ENCODE measurements around the gene ZSCAN22.

- no peak for TF ChIP-seq CTCF (IDR thresholded peaks at IDR 0.05)
- TF ChIP-seq NR1H2 (CRISPR knock-in tag; IDR thresholded peaks at IDR 0.05): no peak
- TF ChIP-seq ZNF416 (CRISPR knock-in tag; IDR thresholded peaks at IDR 0.05): no peak
- TF ChIP-seq MLX (CRISPR knock-in tag; IDR thresholded peaks at IDR 0.05): no peak
- no peak for TF ChIP-seq KAT7 (CRISPR knock-in tag; IDR thresholded peaks at IDR 0.05; ENCODE audit: borderline replicate concordance)
- TF ChIP-seq AFF4 (CRISPR knock-in tag; IDR thresholded peaks at IDR 0.05; ENCODE audit: borderline replicate concordance): no peak
- no peak for TF ChIP-seq TCF7 (CRISPR knock-in tag; IDR thresholded peaks at IDR 0.05; ENCODE audit: low read depth)
- no peak for TF ChIP-seq HMGA2 (CRISPR knock-in tag; IDR thresholded peaks at IDR 0.05)
Observed at GRCh38 chr19:58315580-58315979, 11.2 kb upstream of the ZSCAN22 start.
